Mammary epithelial cell (primary cell): ENCODE results near the gene ATRNL1.

Experiments
- EZH2 ChIP-seq: IDR thresholded peaks from 2 replicates; pipeline ENCODE4 v1.6.1; 2012; ENCODE audit warnings: low read length, inconsistent platforms, borderline replicate concordance
- TF ChIP-seq, protein P1 (sequence below), 2 donors: IDR thresholded peaks in 1 of 2; conservative IDR thresholded peaks in 1 of 2; 2 replicates each; pipeline ENCODE4 v1.5.1; 2011 to 2012; ENCODE audit warnings: inconsistent platforms in 2 of 2, low read length in 2 of 2, mild to moderate bottlenecking in 2 of 2, control low read depth in 1 of 2, low read depth in 1 of 2; ENCODE audit not compliant: insufficient read depth in 1 of 2; ENCODE audit errors: extremely low read depth in 1 of 2

DNA sequence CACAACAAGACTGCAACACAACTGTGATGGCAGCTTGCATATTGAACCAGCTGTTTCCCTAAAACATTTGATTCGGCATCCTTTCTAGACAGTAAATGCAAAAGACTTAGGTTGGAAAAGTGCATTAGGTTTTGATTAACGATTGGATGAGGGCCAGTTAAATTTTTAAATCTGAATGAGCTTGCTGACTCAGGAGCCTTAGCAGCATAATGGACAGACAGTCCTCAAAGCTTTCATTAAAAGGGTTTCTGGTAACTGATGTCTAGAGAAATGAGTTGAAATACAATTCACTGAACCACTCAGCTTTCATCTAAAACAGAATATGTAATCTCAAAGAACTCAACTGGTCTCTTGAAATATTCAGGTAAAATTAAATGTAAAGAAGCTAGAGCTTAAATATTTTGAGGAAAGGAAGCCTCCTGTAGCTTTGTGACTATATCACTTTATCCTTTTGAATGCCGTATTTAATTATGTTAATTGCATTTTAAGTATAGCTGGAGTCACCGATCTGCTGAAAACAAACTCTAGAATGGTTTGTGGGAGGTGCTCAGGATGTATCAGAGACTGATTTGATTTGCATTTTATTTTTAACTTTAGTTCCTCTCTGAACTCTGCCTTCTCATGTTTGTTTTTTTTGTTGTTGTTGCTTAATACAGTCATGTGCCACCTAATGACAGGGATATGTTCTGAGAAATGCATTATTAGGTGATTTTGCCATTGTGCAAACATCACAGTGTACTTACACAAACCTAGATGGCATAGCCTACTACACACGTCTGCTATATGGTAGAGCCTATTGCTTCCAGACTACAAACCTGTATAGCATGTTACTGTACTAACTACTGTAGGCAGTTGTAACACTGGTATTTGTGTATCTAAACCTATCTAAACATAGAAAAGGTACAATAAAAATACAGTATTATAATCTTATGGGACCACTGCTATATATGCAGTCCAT is 29.2 kb upstream of the ATRNL1 start:
- TF ChIP-seq, protein P1, sequence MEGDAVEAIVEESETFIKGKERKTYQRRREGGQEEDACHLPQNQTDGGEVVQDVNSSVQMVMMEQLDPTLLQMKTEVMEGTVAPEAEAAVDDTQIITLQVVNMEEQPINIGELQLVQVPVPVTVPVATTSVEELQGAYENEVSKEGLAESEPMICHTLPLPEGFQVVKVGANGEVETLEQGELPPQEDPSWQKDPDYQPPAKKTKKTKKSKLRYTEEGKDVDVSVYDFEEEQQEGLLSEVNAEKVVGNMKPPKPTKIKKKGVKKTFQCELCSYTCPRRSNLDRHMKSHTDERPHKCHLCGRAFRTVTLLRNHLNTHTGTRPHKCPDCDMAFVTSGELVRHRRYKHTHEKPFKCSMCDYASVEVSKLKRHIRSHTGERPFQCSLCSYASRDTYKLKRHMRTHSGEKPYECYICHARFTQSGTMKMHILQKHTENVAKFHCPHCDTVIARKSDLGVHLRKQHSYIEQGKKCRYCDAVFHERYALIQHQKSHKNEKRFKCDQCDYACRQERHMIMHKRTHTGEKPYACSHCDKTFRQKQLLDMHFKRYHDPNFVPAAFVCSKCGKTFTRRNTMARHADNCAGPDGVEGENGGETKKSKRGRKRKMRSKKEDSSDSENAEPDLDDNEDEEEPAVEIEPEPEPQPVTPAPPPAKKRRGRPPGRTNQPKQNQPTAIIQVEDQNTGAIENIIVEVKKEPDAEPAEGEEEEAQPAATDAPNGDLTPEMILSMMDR (conservative IDR thresholded peaks at IDR 0.05 in 1 of 2, IDR thresholded peaks at IDR 0.05 in 1 of 2; ENCODE audit: extremely low read depth in 1 of 2, insufficient read depth in 1 of 2, low read depth in 1 of 2, low read length in 2 of 2): no peak
- no peak for TF ChIP-seq EZH2
